NT2/D1 (cell line): ENCODE measurements around the gene SPIN2B.
"Not testable (repeated sequence)": the region's sequence is repeated elsewhere in the genome, so short reads cannot be mapped to it uniquely, and the experiment has no call there.

ENCODE experiments used
- SUZ12 ChIP-seq: IDR thresholded peaks from 2 replicates; pipeline ENCODE4 v1.6.1; 2011; ENCODE audit not compliant: insufficient read length, insufficient read depth; ENCODE audit errors: extremely low read depth
- YY1 ChIP-seq: IDR thresholded peaks from 2 replicates; pipeline ENCODE4 v1.6.1; 2011; ENCODE audit not compliant: insufficient read length, insufficient read depth
- ZNF274 ChIP-seq: IDR thresholded peaks from 2 replicates; pipeline ENCODE4 v1.6.1; 2011; ENCODE audit warnings: mild to moderate bottlenecking, low read depth, low read length

DNA sequence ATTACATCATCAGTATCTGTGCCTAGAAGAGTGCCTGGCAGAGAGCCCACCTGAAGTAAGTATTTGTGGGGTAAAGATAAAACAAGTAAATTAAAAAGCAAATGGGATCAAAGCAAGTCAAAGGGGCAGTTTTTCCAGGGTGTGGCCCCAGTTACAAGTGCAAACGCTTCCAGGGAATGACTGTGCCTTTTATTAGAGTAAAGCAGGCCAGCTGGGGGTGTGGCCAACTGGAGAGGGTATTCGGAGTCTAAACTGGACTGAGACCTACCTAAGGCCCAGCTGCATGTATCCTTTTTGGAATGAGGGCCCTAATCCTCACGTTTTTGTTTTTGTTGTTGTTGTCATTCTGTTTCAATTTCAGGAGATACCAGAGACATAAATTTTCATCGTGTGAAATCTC lies 11.9 kb upstream of the SPIN2B start:
- not testable (repeated sequence) for TF ChIP-seq ZNF274, YY1, SUZ12
